G401 (cell line): ENCODE data around the gene TTC21A. TPM values are rescaled to one million over a fixed set of nuclear protein-coding genes. Genes with fewer than 3 reads are reported as not detected.
A peak's percentile ranks its signal among the peaks of the same experiment; 100 is the strongest.

ENCODE experiments used
- DNase-seq: peaks from one replicate; pipeline ENCODE4 v3.0.0-alpha.2; 2015; ENCODE audit warnings: low spot score
- in situ Hi-C: cut with HindIII; loops from 2 replicates; pipeline ENCODE4 v1.10.0; 2016; ENCODE audit warnings: low sequenced_read_pairs, mixed read lengths
- total RNA-seq: library from RNA; depleted of rRNA; stranded (reverse); fragments of >200 nt; shearing (Covaris generic); gene quantifications from 2 replicates; pipeline ENCODE4 v1.2.3, GENCODE V29; 2014

Gene TTC21A
- total RNA-seq, 1 experiment from 2014 or later, result 1.2 TPM

DNA sequence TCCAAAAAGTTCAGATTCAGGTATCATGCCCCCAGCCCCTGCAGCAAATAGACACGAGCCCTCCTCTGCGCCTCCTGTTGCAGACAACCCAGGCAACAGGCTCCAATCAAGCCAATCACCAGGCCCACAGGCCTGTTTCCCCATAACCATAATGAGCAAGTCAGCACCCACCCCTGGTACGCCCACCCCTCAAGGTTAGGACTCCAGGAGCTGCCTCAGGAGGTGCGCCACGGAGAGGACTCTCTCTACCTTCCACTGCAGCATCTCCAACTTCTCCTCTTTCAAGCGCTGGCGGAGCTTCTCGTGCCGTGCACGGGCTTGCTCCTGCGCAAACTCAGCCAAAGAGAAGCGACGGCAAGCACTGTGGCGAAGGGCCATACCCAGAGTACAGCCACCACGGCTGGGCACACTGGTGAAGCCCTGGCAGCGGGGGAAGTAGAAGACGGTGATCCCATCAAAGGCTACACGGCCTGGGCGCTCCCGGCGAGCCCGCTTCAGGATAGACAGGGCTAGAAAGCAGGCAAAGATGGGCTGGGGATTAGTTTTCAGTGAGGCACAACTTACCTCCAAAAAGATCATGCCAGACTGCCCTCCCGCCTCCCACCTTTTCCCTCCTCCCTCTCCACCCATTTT lies 37.4 kb downstream of the TTC21A start:
- no peak for DNase-seq
- in situ Hi-C loops, result no loop called here

GRCh38 chr3:39146083-39146501 lies 38.6 kb downstream of the TTC21A start:
- in situ Hi-C loops, result no loop called here
- DNase-seq, result no peak

GRCh38 chr3:39146611-39147591 lies 39.4 kb downstream of the TTC21A start:
- DNase-seq, result peak; percentile 42
- in situ Hi-C loops, result no loop called here

DNA sequence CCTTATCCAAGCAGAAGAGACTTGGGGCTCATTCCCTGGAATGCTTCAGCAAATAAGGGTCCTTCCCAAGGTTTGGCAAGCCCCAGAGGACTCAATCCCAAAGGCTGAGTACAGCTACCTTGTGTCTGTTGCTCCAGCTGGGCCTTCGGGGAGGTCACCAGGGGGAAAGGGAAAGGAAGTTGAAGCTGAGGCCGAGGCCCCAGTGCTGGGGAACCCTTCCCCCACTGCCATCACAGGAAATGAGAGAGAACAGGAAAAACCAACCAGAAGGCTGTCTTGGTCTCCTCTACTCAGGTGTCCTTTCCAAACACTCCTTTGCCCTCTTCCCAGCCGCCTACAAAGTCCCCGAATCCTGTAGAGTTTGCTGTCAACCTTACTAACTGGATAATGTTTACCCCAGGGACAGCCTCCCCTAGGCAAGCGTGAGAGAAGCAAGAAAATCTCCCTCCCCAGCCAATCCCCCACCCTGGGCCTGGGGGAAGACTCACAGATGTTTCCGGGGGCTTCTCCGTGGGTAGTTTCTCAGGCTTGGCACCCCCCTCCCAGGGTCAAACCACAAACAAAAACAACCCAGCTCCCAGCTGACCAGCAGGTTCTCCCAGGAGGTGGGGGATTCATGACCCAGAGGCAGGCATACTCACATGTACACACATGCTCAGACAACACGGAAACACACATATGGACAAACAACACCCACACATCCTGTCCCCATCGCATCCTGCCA lies 40.4 kb downstream of the TTC21A start:
- DNase-seq, result no peak
- in situ Hi-C loops, result no loop called here

GRCh38 chr3:39148435-39149058 lies 41.1 kb downstream of the TTC21A start:
- in situ Hi-C loops, result no loop called here
- DNase-seq, result peak; percentile 32

- no peak for DNase-seq
- in situ Hi-C loops, result no loop called here
These were observed 41.6 kb downstream of the TTC21A start for GRCh38 chr3:39149059-39149455.

- DNase-seq, result no peak
- in situ Hi-C loops, result no loop called here
These were observed 42.1 kb downstream of the TTC21A start for GRCh38 chr3:39149498-39150147.

GRCh38 chr3:39150148-39150802 lies 42.8 kb downstream of the TTC21A start:
- in situ Hi-C loops, result no loop called here
- peak; percentile 34 for DNase-seq

GRCh38 chr3:39150803-39151631 lies 43.5 kb downstream of the TTC21A start:
- peak; percentile 49 for DNase-seq
- in situ Hi-C loops, result no loop called here

DNA sequence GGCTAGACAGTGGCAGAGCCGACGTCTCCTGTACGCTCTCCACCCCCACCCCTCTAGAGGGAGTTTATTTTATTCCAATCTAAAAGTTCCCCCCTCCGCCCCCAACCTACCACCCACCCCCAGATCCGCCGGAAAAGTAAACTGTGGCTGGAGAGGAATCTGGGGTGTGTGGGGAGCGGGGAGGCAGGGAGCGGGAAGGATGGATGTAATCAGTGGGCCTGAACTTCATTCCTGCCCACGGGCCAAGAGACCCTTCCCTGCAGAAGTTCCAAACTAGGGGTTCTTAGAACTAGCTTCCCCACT lies 46.4 kb downstream of the TTC21A start:
- in situ Hi-C loops, result no loop called here
- no peak for DNase-seq

GRCh38 chr3:39154280-39155021 lies 47.0 kb downstream of the TTC21A start:
- DNase-seq, result peak; percentile 49
- in situ Hi-C loops, result no loop called here

DNA sequence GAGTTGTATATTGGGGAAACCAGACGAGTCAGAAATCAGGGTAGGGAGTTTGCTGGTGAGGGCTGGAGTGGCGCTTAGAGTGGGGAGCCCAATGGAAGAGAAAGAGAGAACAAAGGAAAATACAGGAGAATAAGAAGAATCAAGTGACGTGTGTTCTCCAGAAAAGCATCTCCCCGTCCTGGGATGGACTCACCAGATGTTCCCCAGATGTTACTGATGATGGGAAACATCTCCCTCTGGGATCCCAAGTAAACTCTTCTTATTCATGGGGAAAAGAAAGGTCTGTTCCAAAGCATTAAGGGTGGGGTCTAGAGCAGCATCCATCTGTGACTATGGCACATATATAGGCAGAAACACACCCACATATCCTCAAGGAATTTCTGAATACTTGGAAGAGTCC lies 48.9 kb downstream of the TTC21A start:
- in situ Hi-C loops, result no loop called here
- DNase-seq, result no peak

DNA sequence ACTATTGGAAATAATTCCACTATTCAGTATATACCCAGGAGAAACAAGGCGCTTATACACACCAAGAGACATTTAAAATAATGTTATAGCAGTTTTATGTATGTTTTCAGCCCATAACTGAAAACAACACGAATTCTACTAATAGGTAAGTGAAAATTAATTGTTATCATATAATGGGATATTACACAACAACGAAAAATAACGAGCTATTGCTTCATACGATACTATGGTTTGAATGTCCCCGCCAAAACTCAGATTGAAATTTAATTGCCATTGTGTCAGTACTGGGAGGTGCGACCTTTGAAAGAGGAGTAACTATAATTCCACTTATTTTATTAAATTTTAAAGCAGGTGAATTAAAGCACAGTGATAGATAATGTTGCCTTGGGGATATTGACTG lies 49.9 kb downstream of the TTC21A start:
- in situ Hi-C loops, result no loop called here

GRCh38 chr3:39158148-39158715 lies 50.8 kb downstream of the TTC21A start:
- no peak for DNase-seq

More for the DNA sequence above, 49.9 kb downstream of the TTC21A start:
- no peak for DNase-seq

DNA sequence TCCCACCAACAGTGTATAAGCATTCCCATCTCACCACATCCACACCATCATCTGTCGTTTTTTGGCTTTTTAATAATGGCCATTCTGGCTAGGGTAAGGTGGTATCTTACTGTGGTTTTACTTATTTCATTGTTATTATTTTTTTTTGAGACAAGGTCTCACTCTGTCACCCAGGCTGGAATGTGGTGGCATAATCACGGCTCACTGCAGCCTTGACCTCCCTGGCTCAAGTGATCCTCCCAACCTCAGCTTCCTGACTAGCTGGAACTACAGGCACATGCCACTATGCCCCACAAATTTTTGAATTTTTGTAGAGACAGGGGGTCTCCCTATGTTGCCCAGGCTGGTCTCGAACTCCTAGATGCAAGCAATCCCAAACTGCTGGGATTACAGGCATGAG lies 56.9 kb downstream of the TTC21A start:
- no peak for DNase-seq
- in situ Hi-C loops, result no loop called here

More at GRCh38 chr3:39158148-39158715, 50.8 kb downstream of the TTC21A start:
- in situ Hi-C loops, result no loop called here

- in situ Hi-C loops, result no loop called here
These were observed 58.0 kb downstream of the TTC21A start for GRCh38 chr3:39165518-39165917.

More at GRCh38 chr3:39165518-39165917, 58.0 kb downstream of the TTC21A start:
- DNase-seq, result no peak
